Measurements from ENCODE around the gene ACSL6.

Gene ACSL6

GRCh38 chr5:132016721-132017250 is 5.3 kb upstream of the ACSL6 start:
- TF ChIP-seq, protein P1, sequence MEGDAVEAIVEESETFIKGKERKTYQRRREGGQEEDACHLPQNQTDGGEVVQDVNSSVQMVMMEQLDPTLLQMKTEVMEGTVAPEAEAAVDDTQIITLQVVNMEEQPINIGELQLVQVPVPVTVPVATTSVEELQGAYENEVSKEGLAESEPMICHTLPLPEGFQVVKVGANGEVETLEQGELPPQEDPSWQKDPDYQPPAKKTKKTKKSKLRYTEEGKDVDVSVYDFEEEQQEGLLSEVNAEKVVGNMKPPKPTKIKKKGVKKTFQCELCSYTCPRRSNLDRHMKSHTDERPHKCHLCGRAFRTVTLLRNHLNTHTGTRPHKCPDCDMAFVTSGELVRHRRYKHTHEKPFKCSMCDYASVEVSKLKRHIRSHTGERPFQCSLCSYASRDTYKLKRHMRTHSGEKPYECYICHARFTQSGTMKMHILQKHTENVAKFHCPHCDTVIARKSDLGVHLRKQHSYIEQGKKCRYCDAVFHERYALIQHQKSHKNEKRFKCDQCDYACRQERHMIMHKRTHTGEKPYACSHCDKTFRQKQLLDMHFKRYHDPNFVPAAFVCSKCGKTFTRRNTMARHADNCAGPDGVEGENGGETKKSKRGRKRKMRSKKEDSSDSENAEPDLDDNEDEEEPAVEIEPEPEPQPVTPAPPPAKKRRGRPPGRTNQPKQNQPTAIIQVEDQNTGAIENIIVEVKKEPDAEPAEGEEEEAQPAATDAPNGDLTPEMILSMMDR (conservative IDR thresholded peaks at IDR 0.05; ENCODE audit: low read depth, low read length), result no peak
- H3K4me3 ChIP-seq (ENCODE audit: low read length), result no peak overlapping the region
- no peak for DNase-seq (ENCODE audit: low read depth)

- no peak for DNase-seq (ENCODE audit: low read depth)
- no peak overlapping the region for H3K4me3 ChIP-seq (ENCODE audit: low read length)
- TF ChIP-seq, protein P1 (conservative IDR thresholded peaks at IDR 0.05; ENCODE audit: low read depth, low read length), result no peak
These were observed 2.3 kb upstream of the ACSL6 start for GRCh38 chr5:132013711-132014110.

DNA sequence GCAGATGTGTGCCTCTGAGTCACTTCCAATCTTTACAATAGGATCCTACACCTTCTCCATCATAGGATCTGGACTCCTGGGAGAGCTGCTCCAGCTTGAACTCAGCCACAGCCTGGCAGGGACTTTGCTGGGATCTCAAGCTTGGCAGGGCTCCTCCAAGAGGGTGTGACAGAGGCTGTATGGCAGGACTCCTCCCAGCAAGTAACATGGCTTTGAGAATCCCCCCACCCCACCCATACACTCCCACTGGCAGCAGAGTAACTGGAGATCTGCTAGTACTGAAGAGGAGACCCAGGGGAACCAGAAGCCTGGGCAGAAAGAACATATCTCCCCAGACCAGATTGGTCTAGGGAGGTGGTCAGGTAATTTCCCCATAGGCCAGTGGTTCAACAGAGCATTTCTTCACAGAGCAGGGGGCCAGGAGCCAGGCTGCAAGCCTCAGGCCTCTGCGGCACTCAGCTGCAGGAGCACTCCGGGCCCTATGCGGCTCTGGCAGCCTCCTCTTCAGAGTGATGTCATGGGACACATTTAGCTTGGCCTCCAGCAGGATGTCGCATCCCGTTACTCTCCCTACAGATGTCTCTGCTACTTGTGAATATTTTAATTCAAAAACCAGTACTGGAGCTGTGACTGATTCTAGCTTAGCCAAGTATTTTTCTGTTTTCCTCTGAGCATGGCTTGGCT is 1.7 kb upstream of the ACSL6 start:
- H3K4me3 ChIP-seq (ENCODE audit: low read length), result no peak overlapping the region
- TF ChIP-seq, protein P1 (conservative IDR thresholded peaks at IDR 0.05; ENCODE audit: low read depth, low read length), result no peak
- no peak for DNase-seq (ENCODE audit: low read depth)

GRCh38 chr5:132012371-132013005 is 1.0 kb upstream of the ACSL6 start:
- DNase-seq (ENCODE audit: low read depth), result peak; percentile 34
- H3K4me3 ChIP-seq (ENCODE audit: low read length), result no peak overlapping the region
- TF ChIP-seq, protein P1 (conservative IDR thresholded peaks at IDR 0.05; ENCODE audit: low read depth, low read length), result no peak

- DNase-seq (ENCODE audit: low read depth), result no peak
- H3K4me3 ChIP-seq (ENCODE audit: low read length), result peak overlapping the region; percentile 39
- TF ChIP-seq, protein P1 (conservative IDR thresholded peaks at IDR 0.05; ENCODE audit: low read depth, low read length), result no peak
These were observed 353 bp downstream of the ACSL6 start for GRCh38 chr5:132010989-132011621.

GRCh38 chr5:132010645-132010988 is 841 bp downstream of the ACSL6 start:
- no peak for DNase-seq (ENCODE audit: low read depth)
- TF ChIP-seq, protein P1 (conservative IDR thresholded peaks at IDR 0.05; ENCODE audit: low read depth, low read length), result no peak
- H3K4me3 ChIP-seq (ENCODE audit: low read length), result no peak overlapping the region

All from retinal pigment epithelial cell (primary cell).